ENCODE measurements around the gene PHKB. TPM values are rescaled to one million over a fixed set of nuclear protein-coding genes. Genes with fewer than 3 reads are reported as not detected.

The PHKB gene
- total and polyA plus RNA-seq, 7 experiments from 2014 or later: 23.9 to 82.9 (median 48.9) TPM

GRCh38 chr16:47584464-47585225 is 123.5 kb downstream of the PHKB start:
- Histone ChIP-seq H3K27me3 (ENCODE audit: control insufficient read depth in 2 of 2, insufficient read depth in 2 of 2, low read length in 2 of 2) (no peaks in the 10 kb centered on the region), H3K36me3 (ENCODE audit: control insufficient read depth in 2 of 3, insufficient read depth in 3 of 3, low read length in 3 of 3) (peaks cover 0 to 7% (median 7%) of the 10 kb centered on the region in 3 experiments), H3K4me3 (ENCODE audit: low read length) (no peak overlapping the region), H3K4me1 (ENCODE audit: control insufficient read depth in 2 of 2, insufficient read depth in 2 of 2, low read length in 2 of 2) (no peaks in the 10 kb centered on the region), H3K9me3 (ENCODE audit: control insufficient read depth in 2 of 3, low read length in 3 of 3) (no peaks in the 10 kb centered on the region), H3K27ac (ENCODE audit: low read depth, low read length) (no peak overlapping the region)
- peaks cover 0 to 3% (median 0%) of the 10 kb centered on the region in 7 donors for H3K4me1 Mint-ChIP-seq
- no peak overlapping the region for H3K4me3 Mint-ChIP-seq
- no peak for DNase-seq
- CTCF ChIA-PET: no interaction called here
- H3K27me3 Mint-ChIP-seq: no peaks in the 10 kb centered on the region
- intact Hi-C loops (cut with micrococcal nuclease): no loop called here
- H3K27ac Mint-ChIP-seq: no peak overlapping the region
- ATAC-seq: no peak
- no peaks in the 10 kb centered on the region for H3K9me3 Mint-ChIP-seq
- peaks cover 0 to 55% (median 25%) of the 10 kb centered on the region in 5 donors for H3K36me3 Mint-ChIP-seq
- POLR2A ChIA-PET: no interaction called here

GRCh38 chr16:47586121-47586520 is 125.0 kb downstream of the PHKB start:
- DNase-seq: no peak
- intact Hi-C loops (cut with micrococcal nuclease): no loop called here

GRCh38 chr16:47590472-47590871 is 129.3 kb downstream of the PHKB start:
- Histone ChIP-seq H3K9me3 (ENCODE audit: control insufficient read depth in 2 of 3, low read length in 3 of 3) (no peaks in the 10 kb centered on the region), H3K36me3 (ENCODE audit: control insufficient read depth in 2 of 3, insufficient read depth in 3 of 3, low read length in 3 of 3) (peaks cover 0 to 42% (median 7%) of the 10 kb centered on the region in 3 experiments), H3K27ac (ENCODE audit: low read depth, low read length) (no peak overlapping the region), H3K27me3 (ENCODE audit: control insufficient read depth in 2 of 2, insufficient read depth in 2 of 2, low read length in 2 of 2) (no peaks in the 10 kb centered on the region), H3K4me1 (ENCODE audit: control insufficient read depth in 2 of 2, insufficient read depth in 2 of 2, low read length in 2 of 2) (peaks cover 0 to 7% of the 10 kb centered on the region in 2 donors), H3K4me3 (ENCODE audit: low read length) (no peak overlapping the region)
- Mint-ChIP-seq H3K27ac (no peak overlapping the region), H3K27me3 (no peaks in the 10 kb centered on the region), H3K4me3 (no peak overlapping the region), H3K36me3 (peaks cover 21 to 47% (median 33%) of the 10 kb centered on the region in 5 donors), H3K9me3 (no peaks in the 10 kb centered on the region), H3K4me1 (peaks cover 0 to 12% (median 0%) of the 10 kb centered on the region in 7 donors)
- ATAC-seq: no peak
- CTCF ChIA-PET: interaction anchor here (0.6 kb wide), 2 partner anchors 25 to 436 kb away, joined by 3 to 4 read pairs; no protein-coding TSS in a partner anchor
- POLR2A ChIA-PET: no interaction called here
- intact Hi-C loops (cut with micrococcal nuclease): loop anchor here in 1 of 2 donors (5.0 kb wide), 1 partner anchor 448 kb away; the partner anchor contains the start of gene NETO2
- no peak for DNase-seq

More at GRCh38 chr16:47586121-47586520, 125.0 kb downstream of the PHKB start:
- Histone ChIP-seq H3K27me3 (ENCODE audit: control insufficient read depth in 2 of 2, insufficient read depth in 2 of 2, low read length in 2 of 2) (no peaks in the 10 kb centered on the region), H3K4me1 (ENCODE audit: control insufficient read depth in 2 of 2, insufficient read depth in 2 of 2, low read length in 2 of 2) (no peaks in the 10 kb centered on the region), H3K36me3 (ENCODE audit: control insufficient read depth in 2 of 3, insufficient read depth in 3 of 3, low read length in 3 of 3) (peaks cover 0 to 17% (median 7%) of the 10 kb centered on the region in 3 experiments), H3K9me3 (ENCODE audit: control insufficient read depth in 2 of 3, low read length in 3 of 3) (no peaks in the 10 kb centered on the region), H3K4me3 (ENCODE audit: low read length) (no peak overlapping the region), H3K27ac (ENCODE audit: low read depth, low read length) (no peak overlapping the region)
- Mint-ChIP-seq H3K27ac (peak overlapping the region in 1 of 9 donors; percentile 13), H3K9me3 (no peaks in the 10 kb centered on the region), H3K27me3 (no peaks in the 10 kb centered on the region), H3K4me3 (no peak overlapping the region), H3K4me1 (peaks cover 0 to 3% (median 0%) of the 10 kb centered on the region in 7 donors), H3K36me3 (peaks cover 9 to 55% (median 30%) of the 10 kb centered on the region in 5 donors)
- POLR2A ChIA-PET: no interaction called here
- CTCF ChIA-PET: no interaction called here
- ATAC-seq: no peak

- H3K9me3 Mint-ChIP-seq: no peaks in the 10 kb centered on the region
- POLR2A ChIA-PET: no interaction called here
- H3K27ac Mint-ChIP-seq: peak overlapping the region in 2 of 9 donors; percentile 6 to 9
- DNase-seq: no peak
- no peaks in the 10 kb centered on the region for H3K27me3 Mint-ChIP-seq
- no peak overlapping the region for H3K4me3 Mint-ChIP-seq
- H3K9me3 ChIP-seq (ENCODE audit: control insufficient read depth in 2 of 3, low read length in 3 of 3): no peaks in the 10 kb centered on the region
- no peak overlapping the region for H3K4me3 ChIP-seq (ENCODE audit: low read length)
- H3K4me1 ChIP-seq (ENCODE audit: control insufficient read depth in 2 of 2, insufficient read depth in 2 of 2, low read length in 2 of 2): peaks cover 0 to 7% of the 10 kb centered on the region in 2 donors
- peaks cover 0 to 12% (median 0%) of the 10 kb centered on the region in 7 donors for H3K4me1 Mint-ChIP-seq
- no peaks in the 10 kb centered on the region for H3K27me3 ChIP-seq (ENCODE audit: control insufficient read depth in 2 of 2, insufficient read depth in 2 of 2, low read length in 2 of 2)
- peaks cover 21 to 53% (median 41%) of the 10 kb centered on the region in 5 donors for H3K36me3 Mint-ChIP-seq
- H3K27ac ChIP-seq (ENCODE audit: low read depth, low read length): no peak overlapping the region
- H3K36me3 ChIP-seq (ENCODE audit: control insufficient read depth in 2 of 3, insufficient read depth in 3 of 3, low read length in 3 of 3): peaks cover 0 to 49% (median 7%) of the 10 kb centered on the region in 3 experiments
- intact Hi-C loops (cut with micrococcal nuclease): loop anchor here in 1 of 2 donors (5.0 kb wide), 1 partner anchor 450 kb away; the partner anchor contains the start of gene NETO2
- ATAC-seq: no peak
- CTCF ChIA-PET: no interaction called here
Measured at GRCh38 chr16:47592232-47592631, 131.1 kb downstream of the PHKB start.

- Mint-ChIP-seq H3K36me3 (peaks cover 3 to 51% (median 35%) of the 10 kb centered on the region in 5 donors), H3K27me3 (no peaks in the 10 kb centered on the region), H3K27ac (no peak overlapping the region), H3K4me1 (peaks cover 0 to 8% (median 5%) of the 10 kb centered on the region in 7 donors), H3K4me3 (no peak overlapping the region), H3K9me3 (no peaks in the 10 kb centered on the region)
- H3K4me3 ChIP-seq (ENCODE audit: low read length): no peak overlapping the region
- H3K27ac ChIP-seq (ENCODE audit: low read depth, low read length): no peak overlapping the region
- ChIA-PET POLR2A (no interaction called here), CTCF (no interaction called here)
- DNase-seq (no peak), ATAC-seq (no peak)
- intact Hi-C loops (cut with micrococcal nuclease): no loop called here
- H3K27me3 ChIP-seq (ENCODE audit: control insufficient read depth in 2 of 2, insufficient read depth in 2 of 2, low read length in 2 of 2): no peaks in the 10 kb centered on the region
- H3K9me3 ChIP-seq (ENCODE audit: control insufficient read depth in 2 of 3, low read length in 3 of 3): no peaks in the 10 kb centered on the region
- peaks cover 0 to 20% (median 0%) of the 10 kb centered on the region in 3 experiments for H3K36me3 ChIP-seq (ENCODE audit: control insufficient read depth in 2 of 3, insufficient read depth in 3 of 3, low read length in 3 of 3)
- H3K4me1 ChIP-seq (ENCODE audit: control insufficient read depth in 2 of 2, insufficient read depth in 2 of 2, low read length in 2 of 2): no peaks in the 10 kb centered on the region
Measured at GRCh38 chr16:47599512-47599911, 138.4 kb downstream of the PHKB start.

- POLR2A ChIA-PET: no interaction called here
- CTCF ChIA-PET: no interaction called here
- Mint-ChIP-seq H3K27ac (no peak overlapping the region), H3K4me3 (no peak overlapping the region), H3K36me3 (peaks cover 3 to 54% (median 35%) of the 10 kb centered on the region in 5 donors), H3K27me3 (no peaks in the 10 kb centered on the region), H3K4me1 (peaks cover 0 to 8% (median 5%) of the 10 kb centered on the region in 7 donors), H3K9me3 (no peaks in the 10 kb centered on the region)
- no peaks in the 10 kb centered on the region for H3K9me3 ChIP-seq (ENCODE audit: control insufficient read depth in 2 of 3, low read length in 3 of 3)
- intact Hi-C loops (cut with micrococcal nuclease): no loop called here
- no peaks in the 10 kb centered on the region for H3K27me3 ChIP-seq (ENCODE audit: control insufficient read depth in 2 of 2, insufficient read depth in 2 of 2, low read length in 2 of 2)
- ATAC-seq (no peak), DNase-seq (no peak)
- no peak overlapping the region for H3K4me3 ChIP-seq (ENCODE audit: low read length)
- H3K27ac ChIP-seq (ENCODE audit: low read depth, low read length): no peak overlapping the region
- H3K4me1 ChIP-seq (ENCODE audit: control insufficient read depth in 2 of 2, insufficient read depth in 2 of 2, low read length in 2 of 2): no peaks in the 10 kb centered on the region
- peaks cover 0 to 18% (median 0%) of the 10 kb centered on the region in 3 experiments for H3K36me3 ChIP-seq (ENCODE audit: control insufficient read depth in 2 of 3, insufficient read depth in 3 of 3, low read length in 3 of 3)
Measured at GRCh38 chr16:47600376-47600775, 139.2 kb downstream of the PHKB start.
